PC-9 (cell line): ENCODE data around the gene PROB1.

Experiments
- EZH2 ChIP-seq: fragments of 200-600 bp; sonication (generic); IDR thresholded peaks from 2 replicates; pipeline ENCODE4 v1.8.0; 2017; ENCODE audit warnings: antibody characterized with exemption, low read depth
- TF ChIP-seq, protein P1 (sequence below): fragments of 200-600 bp; sonication (generic); conservative IDR thresholded peaks from 2 replicates; pipeline ENCODE4 v1.6.1; 2017; ENCODE audit warnings: mixed run types, antibody characterized with exemption, mild to moderate bottlenecking, moderate library complexity

DNA sequence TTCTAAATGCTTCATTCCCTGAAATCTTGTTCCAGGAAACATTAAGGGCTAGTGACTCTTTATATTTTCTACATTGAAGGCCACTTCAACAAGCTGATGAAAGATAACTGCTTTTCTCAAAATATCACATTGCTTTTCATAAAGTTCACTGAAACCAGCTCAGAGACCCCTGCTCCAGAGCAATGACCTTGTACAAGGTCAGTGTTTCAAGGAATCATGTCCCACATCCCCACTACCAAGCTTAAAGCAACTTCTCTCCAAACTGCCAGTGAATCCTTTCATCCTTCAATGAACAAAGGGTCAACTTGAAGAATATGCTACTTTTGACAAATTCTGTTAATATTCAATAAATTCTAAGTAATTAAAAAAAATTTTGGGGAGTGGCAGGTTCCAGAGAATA is 21.0 kb upstream of the PROB1 start:
- TF ChIP-seq, protein P1, sequence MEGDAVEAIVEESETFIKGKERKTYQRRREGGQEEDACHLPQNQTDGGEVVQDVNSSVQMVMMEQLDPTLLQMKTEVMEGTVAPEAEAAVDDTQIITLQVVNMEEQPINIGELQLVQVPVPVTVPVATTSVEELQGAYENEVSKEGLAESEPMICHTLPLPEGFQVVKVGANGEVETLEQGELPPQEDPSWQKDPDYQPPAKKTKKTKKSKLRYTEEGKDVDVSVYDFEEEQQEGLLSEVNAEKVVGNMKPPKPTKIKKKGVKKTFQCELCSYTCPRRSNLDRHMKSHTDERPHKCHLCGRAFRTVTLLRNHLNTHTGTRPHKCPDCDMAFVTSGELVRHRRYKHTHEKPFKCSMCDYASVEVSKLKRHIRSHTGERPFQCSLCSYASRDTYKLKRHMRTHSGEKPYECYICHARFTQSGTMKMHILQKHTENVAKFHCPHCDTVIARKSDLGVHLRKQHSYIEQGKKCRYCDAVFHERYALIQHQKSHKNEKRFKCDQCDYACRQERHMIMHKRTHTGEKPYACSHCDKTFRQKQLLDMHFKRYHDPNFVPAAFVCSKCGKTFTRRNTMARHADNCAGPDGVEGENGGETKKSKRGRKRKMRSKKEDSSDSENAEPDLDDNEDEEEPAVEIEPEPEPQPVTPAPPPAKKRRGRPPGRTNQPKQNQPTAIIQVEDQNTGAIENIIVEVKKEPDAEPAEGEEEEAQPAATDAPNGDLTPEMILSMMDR, result no peak
- TF ChIP-seq EZH2, result no peak
